ENCODE results near the gene FRMD4B. TPM values are rescaled to one million over a fixed set of nuclear protein-coding genes. Genes with fewer than 3 reads are reported as not detected.

The FRMD4B gene
- total and polyA plus RNA-seq, 10 of the 15 experiments (the other 5 are each of a cell fraction or from before 2014, with no cell fraction given): 3.9 to 11.4 (median 8.0) TPM

DNA sequence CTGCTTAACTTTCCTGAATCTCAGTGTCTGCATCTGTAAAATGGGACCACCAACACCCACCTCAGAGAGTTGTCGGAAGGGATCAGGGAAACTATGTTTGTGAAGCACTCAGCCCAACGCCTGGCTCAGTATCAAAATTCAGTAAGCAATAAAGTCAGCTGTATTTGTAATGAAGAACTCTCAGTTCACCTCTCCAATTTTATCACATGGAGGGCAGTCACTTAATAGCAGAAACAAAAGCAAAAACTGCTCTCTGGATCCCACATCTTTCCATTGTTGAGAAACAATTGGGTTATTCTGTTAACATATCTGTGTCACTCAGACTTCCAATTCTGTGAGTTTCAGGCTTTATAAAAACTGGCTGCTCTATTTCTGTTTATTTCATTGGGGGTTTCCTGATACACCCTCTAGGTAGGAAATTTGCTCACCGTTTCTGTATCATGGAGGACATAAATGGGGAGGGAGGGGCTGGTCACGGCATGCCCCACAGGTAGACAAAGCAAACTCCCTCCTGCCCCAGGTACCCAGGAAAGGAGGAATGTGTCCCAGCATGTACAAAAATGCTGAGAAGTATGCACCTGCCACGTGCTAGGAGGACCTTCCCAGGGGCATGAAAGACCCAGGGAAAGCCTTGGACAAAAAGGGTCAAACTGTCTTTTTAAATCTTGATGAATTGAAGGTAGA, 182.1 kb downstream of the FRMD4B start:
- ChIA-PET RAD21 (ENCODE audit: unreplicated experiment) (interaction anchor here (0.6 to 2.8 kb wide), 12 partner anchors 9 to 222 kb away, joined by 3 to 13 read pairs (median 4); no protein-coding TSS in a partner anchor), CTCF (interaction anchor here (0.9 to 4.4 kb wide), 5 partner anchors 10 to 205 kb away, joined by 3 to 23 read pairs (median 4); no protein-coding TSS in a partner anchor), POLR2A (interaction anchor here (0.7 to 1.9 kb wide), 4 partner anchors 10 to 30 kb away, joined by 3 to 8 read pairs (median 4); no protein-coding TSS in a partner anchor), SMC1A (ENCODE audit: uncharacterized antibody, unreplicated experiment) (interaction anchor here (0.5 to 6.5 kb wide), 14 partner anchors 9 to 145 kb away, joined by 3 to 48 read pairs (median 4); no protein-coding TSS in a partner anchor)
- TF ChIP-seq BHLHE40 (IDR thresholded peaks at IDR 0.05; ENCODE audit: borderline replicate concordance in 1 of 2, low read depth in 2 of 2, low read length in 1 of 2) (peak in 1 of 2 experiments; percentile 24; a peak in 1 of 4 replicates), DPF2 (IDR thresholded peaks at IDR 0.05) (0 out of 2 replicates have a peak, but pooled peaks have one; percentile 7), STAT1 (conservative IDR thresholded peaks at IDR 0.05) (no peak), SP1 (IDR thresholded peaks at IDR 0.05; ENCODE audit: low read depth, low read length) (no peak)
- TF ChIP-seq, protein P1, sequence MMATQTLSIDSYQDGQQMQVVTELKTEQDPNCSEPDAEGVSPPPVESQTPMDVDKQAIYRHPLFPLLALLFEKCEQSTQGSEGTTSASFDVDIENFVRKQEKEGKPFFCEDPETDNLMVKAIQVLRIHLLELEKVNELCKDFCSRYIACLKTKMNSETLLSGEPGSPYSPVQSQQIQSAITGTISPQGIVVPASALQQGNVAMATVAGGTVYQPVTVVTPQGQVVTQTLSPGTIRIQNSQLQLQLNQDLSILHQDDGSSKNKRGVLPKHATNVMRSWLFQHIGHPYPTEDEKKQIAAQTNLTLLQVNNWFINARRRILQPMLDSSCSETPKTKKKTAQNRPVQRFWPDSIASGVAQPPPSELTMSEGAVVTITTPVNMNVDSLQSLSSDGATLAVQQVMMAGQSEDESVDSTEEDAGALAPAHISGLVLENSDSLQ (IDR thresholded peaks at IDR 0.05): peak; percentile 34
- Histone ChIP-seq H3K4me2 (ENCODE audit: control insufficient read depth, insufficient read depth) (peak overlapping the region; percentile 54), H3K9ac (ENCODE audit: control insufficient read depth, insufficient read depth, low read length) (no peak overlapping the region), H3K9me3 (replicated peaks; ENCODE audit: control insufficient read depth, insufficient read depth, low read length) (no peaks in the 10 kb centered on the region), H3K36me3 (ENCODE audit: control insufficient read depth in 2 of 2, insufficient read depth in 2 of 2, low read length in 1 of 2) (no peaks in the 10 kb centered on the region), H4K20me1 (ENCODE audit: control insufficient read depth, insufficient read depth) (no peaks in the 10 kb centered on the region), H2AFZ (ENCODE audit: control insufficient read depth, low read depth, low read length) (no peak overlapping the region; the same call in 1 of the 2 replicates), H3K4me3 (no peak overlapping the region), H3K4me1 (ENCODE audit: control insufficient read depth, insufficient read depth, low read length) (peaks cover 15% of the 10 kb centered on the region), H3K27ac (ENCODE audit: control insufficient read depth, insufficient read depth) (no peak overlapping the region), H3K27me3 (replicated peaks in 1 of 2; ENCODE audit: control insufficient read depth in 2 of 2, insufficient read depth in 2 of 2, low read length in 1 of 2) (no peaks in the 10 kb centered on the region), H3K79me2 (ENCODE audit: control insufficient read depth, insufficient read depth, low read length) (no peaks in the 10 kb centered on the region)
- DNase-seq (ENCODE audit: low read depth, low spot score): no peak
- peak; percentile 6 for ATAC-seq
- in situ Hi-C loops (cut with MboI): no loop called here
- BruUV-seq (replicated peaks): no TSS peak
- intact Hi-C loops (cut with micrococcal nuclease; ENCODE audit: unreplicated experiment): loop anchor here (5.0 kb wide), 2 partner anchors 39 to 121 kb away; partner anchors contain the start of genes ARL6IP5 and UBA3
- no peak for FAIRE-seq
- 19% methylated on average over 5 of the region's 5 CpGs for WGBS (ENCODE audit: insufficient coverage, insufficient replicate concordance, low lambda C conversion rate, missing lambda C conversion rate)
